Stimulated activated naive CD8-positive, alpha-beta T cell treated with anti-CD3 and anti-CD28 coated beads, Interleukin-15, amount 100 ng/mL, for 72 hours (primary cell): ENCODE data around the gene TEPSIN.

Source experiments
- ATAC-seq: fragments of 150-1000 bp; cut with Tn5 transposase; 2 replicates; pipeline ENCODE4 v1.10.0; 2021; ENCODE audit warnings: mild to moderate bottlenecking, moderate library complexity
- DNase-seq, 2 donors: peaks; one replicate each; pipeline ENCODE4 v3.0.0; 2021 to 2022
- H3K27ac Mint-ChIP-seq, 2 donors: one replicate each; pipeline ENCODE4 v1.8.0; 2022; ENCODE audit warnings: mild to moderate bottlenecking in 2 of 2, mixed read lengths in 2 of 2, moderate library complexity in 2 of 2
- H3K27me3 Mint-ChIP-seq: one replicate; pipeline ENCODE4 v1.8.0; 2022; ENCODE audit warnings: mixed read lengths
- H3K4me1 Mint-ChIP-seq: one replicate; pipeline ENCODE4 v1.8.0; 2022; ENCODE audit warnings: mild to moderate bottlenecking, mixed read lengths
- H3K4me3 Mint-ChIP-seq, 2 donors: one replicate each; pipeline ENCODE4 v1.8.0; 2022; ENCODE audit warnings: mild to moderate bottlenecking in 2 of 2, mixed read lengths in 2 of 2, moderate library complexity in 1 of 2
- H3K9me3 Mint-ChIP-seq, 2 donors: one replicate each; pipeline ENCODE4 v1.8.0; 2022; ENCODE audit warnings: mixed read lengths in 2 of 2

The TEPSIN gene

DNA sequence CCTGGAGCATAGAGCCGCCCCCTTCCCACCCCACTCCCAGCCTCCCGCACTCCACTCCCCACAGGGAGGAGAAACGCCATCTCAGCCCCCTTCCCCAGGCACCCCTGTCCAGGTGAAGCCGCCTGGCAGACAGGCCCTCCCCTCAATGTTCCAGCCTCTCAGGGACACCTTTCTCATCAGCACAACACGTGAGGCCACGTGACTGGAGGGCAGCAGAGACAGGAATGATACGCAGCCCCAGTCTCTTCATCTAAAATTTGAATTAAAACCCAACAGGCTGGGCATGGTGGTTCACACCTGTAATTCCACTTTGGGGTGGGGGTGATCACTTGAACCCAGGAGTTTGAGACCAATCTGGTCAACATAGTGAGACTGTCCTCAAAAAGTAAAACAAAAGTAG, 52.7 kb downstream of the TEPSIN start:
- Mint-ChIP-seq H3K27me3 (no peaks in the 10 kb centered on the region), H3K27ac (no peak overlapping the region), H3K4me3 (no peak overlapping the region), H3K9me3 (no peaks in the 10 kb centered on the region), H3K4me1 (no peaks in the 10 kb centered on the region)
- DNase-seq (no peak), ATAC-seq (no peak)

GRCh38 chr17:81184555-81184954, 54.3 kb downstream of the TEPSIN start:
- no peak overlapping the region for H3K27ac Mint-ChIP-seq
- no peak overlapping the region for H3K4me3 Mint-ChIP-seq
- DNase-seq (no peak), ATAC-seq (no peak)
- no peaks in the 10 kb centered on the region for H3K9me3 Mint-ChIP-seq
- no peaks in the 10 kb centered on the region for H3K27me3 Mint-ChIP-seq
- H3K4me1 Mint-ChIP-seq = no peaks in the 10 kb centered on the region

GRCh38 chr17:81183807-81184206, 55.0 kb downstream of the TEPSIN start:
- Mint-ChIP-seq H3K9me3 (no peaks in the 10 kb centered on the region), H3K4me3 (no peak overlapping the region), H3K4me1 (no peaks in the 10 kb centered on the region), H3K27ac (peak overlapping the region in 1 of 2 donors; percentile 68), H3K27me3 (no peaks in the 10 kb centered on the region)
- ATAC-seq (no peak), DNase-seq (no peak)

- H3K27ac Mint-ChIP-seq = no peak overlapping the region
- H3K4me1 Mint-ChIP-seq = no peaks in the 10 kb centered on the region
- ATAC-seq (no peak), DNase-seq (no peak)
- H3K27me3 Mint-ChIP-seq = no peaks in the 10 kb centered on the region
- no peak overlapping the region for H3K4me3 Mint-ChIP-seq
- no peaks in the 10 kb centered on the region for H3K9me3 Mint-ChIP-seq
Measured at GRCh38 chr17:81183316-81183715, 55.5 kb downstream of the TEPSIN start.

GRCh38 chr17:81182596-81182995, 56.3 kb downstream of the TEPSIN start:
- H3K27me3 Mint-ChIP-seq = no peaks in the 10 kb centered on the region
- DNase-seq (no peak), ATAC-seq (no peak)
- H3K9me3 Mint-ChIP-seq = no peaks in the 10 kb centered on the region
- no peaks in the 10 kb centered on the region for H3K4me1 Mint-ChIP-seq
- no peak overlapping the region for H3K27ac Mint-ChIP-seq
- H3K4me3 Mint-ChIP-seq = no peak overlapping the region

DNA sequence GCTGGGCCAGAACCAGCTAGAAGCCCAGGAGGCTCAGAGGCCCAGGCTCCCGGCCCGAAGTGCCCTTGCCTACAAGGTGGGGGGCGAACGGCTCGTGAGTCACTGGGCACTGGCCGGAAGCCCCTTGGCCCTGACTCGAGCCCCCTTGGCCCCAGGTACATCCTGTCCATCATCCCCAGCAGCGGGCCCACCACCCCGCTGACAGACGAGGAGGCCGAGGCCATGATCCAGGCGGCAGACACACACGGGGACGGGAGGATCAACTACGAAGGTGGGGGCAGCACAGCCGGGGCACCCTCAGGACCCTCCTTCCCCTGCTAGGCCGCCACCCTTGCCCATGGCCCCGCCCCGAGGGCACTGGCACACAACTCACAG, 57.1 kb downstream of the TEPSIN start:
- Mint-ChIP-seq H3K27ac (no peak overlapping the region), H3K27me3 (no peaks in the 10 kb centered on the region), H3K4me3 (no peak overlapping the region), H3K4me1 (no peaks in the 10 kb centered on the region), H3K9me3 (no peaks in the 10 kb centered on the region)
- DNase-seq (no peak), ATAC-seq (no peak)

- Mint-ChIP-seq H3K27me3 (no peaks in the 10 kb centered on the region), H3K9me3 (no peaks in the 10 kb centered on the region), H3K4me3 (no peak overlapping the region), H3K27ac (peak overlapping the region in 1 of 2 donors; percentile 54), H3K4me1 (no peaks in the 10 kb centered on the region)
- DNase-seq = no peak
- no peak for ATAC-seq
Measured at GRCh38 chr17:81180836-81181810, 57.7 kb downstream of the TEPSIN start.

- no peak for ATAC-seq
- H3K4me3 Mint-ChIP-seq = no peak overlapping the region
- H3K9me3 Mint-ChIP-seq = no peaks in the 10 kb centered on the region
- H3K4me1 Mint-ChIP-seq = no peaks in the 10 kb centered on the region
- no peak for DNase-seq
- no peak overlapping the region for H3K27ac Mint-ChIP-seq
- no peaks in the 10 kb centered on the region for H3K27me3 Mint-ChIP-seq
Measured at GRCh38 chr17:81179861-81180260, 59.0 kb downstream of the TEPSIN start.

DNA sequence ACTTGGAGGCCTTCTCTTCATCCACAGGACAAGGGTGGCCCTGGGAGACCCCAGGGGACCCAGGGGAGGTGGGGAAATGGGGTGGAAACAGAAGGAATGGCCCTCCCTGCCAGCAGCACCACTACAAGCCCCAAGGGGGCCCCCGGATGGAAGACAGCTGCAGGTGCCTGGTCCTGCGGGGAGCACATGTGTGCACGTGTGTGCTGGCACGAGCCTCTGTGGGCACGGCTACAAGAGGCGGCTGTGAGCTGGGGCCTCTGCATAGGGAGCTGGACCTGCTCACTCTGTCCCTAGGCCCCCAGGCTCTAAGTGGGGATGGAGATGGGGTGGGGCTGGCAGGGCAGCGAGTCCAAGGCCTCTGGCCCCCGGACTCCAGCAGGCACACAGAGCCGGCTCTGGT, 59.6 kb downstream of the TEPSIN start:
- no peak for ATAC-seq
- H3K4me3 Mint-ChIP-seq = no peak overlapping the region
- H3K27ac Mint-ChIP-seq = no peak overlapping the region
- H3K4me1 Mint-ChIP-seq = no peaks in the 10 kb centered on the region
- H3K27me3 Mint-ChIP-seq = no peaks in the 10 kb centered on the region
- H3K9me3 Mint-ChIP-seq = no peaks in the 10 kb centered on the region
- no peak for DNase-seq
